ENCODE results near the gene SLC6A16.
"Not testable (repeated sequence)": the region's sequence is repeated elsewhere in the genome, so short reads cannot be mapped to it uniquely, and the experiment has no call there.

Gene SLC6A16

DNA sequence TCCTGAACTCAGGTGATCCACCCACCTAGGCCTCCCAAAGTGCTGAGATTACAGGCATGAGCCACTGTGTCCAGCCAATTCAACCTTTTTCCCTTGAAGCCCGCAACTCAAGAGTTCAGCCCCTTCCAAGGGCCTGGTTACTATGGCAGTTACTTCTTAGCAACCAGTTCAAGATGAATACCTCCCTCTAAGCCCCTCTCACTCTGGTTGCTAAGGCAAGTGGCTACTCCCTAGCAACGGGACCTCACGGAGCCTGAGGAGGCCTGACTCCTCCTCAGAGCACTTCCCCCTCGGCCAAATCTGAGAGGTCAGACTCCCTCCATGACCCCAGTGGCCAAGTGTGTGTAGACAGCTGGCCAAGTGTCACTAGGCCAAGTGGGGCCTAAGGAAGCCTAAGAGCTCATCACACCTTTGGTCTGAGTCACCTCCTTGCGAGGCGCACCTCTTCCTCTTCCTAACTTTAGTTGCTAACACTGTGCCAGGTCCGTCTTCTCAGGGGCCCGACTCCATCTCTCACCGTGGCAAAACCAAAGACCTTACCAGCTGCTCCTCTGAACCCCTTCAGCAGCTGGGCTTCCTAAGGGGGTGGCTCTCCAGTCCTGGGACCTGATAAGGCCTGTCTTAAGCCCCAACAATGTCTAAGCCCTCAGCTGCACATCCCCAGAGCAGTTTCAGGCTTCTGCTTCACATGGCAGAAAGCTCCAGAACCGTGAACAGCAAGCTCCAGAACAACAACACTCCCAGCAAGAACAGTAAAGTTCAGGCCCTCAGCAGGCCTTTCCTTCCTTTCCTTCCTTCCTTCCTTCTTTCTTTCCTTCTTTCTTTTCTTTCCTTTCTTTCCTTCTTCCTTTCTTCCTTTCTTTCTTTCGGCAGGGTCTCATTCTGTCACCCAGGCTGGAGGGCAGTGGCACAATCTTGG is 19.8 kb upstream of the SLC6A16 start:
- no peak for DNase-seq (ENCODE audit: low spot score)

DNA sequence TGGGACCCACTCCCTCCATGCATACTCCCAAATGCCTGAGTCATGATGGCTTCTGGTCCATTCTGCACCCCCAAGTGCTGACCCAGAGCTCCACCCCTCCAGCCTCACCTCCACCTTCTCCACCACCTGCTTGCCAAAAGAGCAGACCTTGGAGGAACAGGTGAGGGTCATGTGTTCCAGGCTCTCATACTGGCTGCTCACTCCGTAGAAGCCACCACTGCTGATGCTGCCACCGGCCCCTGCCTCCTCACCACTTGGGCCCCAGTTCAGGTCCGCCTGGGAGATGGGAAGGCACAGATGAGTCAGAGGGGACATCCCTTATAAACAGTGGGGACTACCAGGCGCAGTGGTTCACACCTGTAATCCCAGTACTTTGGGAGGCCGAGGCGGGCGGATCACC is 18.1 kb upstream of the SLC6A16 start:
- no peak for DNase-seq (ENCODE audit: low spot score)

DNA sequence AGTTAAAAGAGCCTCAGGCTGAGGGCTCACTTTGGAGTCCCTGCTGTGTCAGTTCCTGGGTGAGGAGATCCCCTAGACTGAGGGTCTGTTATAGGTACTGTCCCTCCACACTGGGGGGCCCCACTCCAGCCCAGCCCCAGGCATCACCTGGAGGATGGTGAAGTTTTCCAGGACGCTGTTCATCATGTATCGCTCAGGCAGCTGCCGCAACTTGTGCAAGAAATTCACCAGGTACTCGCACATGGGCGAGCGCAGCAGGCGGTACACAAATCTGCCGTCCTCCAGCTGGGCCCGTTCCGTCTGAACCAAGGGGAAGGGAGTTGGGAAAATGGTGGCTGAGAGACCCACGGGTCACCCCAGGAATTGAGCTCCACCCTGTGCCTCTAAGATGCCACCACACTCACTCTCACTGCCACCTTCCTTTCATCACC is 17.3 kb upstream of the SLC6A16 start:
- no peak for DNase-seq (ENCODE audit: low spot score)

DNA sequence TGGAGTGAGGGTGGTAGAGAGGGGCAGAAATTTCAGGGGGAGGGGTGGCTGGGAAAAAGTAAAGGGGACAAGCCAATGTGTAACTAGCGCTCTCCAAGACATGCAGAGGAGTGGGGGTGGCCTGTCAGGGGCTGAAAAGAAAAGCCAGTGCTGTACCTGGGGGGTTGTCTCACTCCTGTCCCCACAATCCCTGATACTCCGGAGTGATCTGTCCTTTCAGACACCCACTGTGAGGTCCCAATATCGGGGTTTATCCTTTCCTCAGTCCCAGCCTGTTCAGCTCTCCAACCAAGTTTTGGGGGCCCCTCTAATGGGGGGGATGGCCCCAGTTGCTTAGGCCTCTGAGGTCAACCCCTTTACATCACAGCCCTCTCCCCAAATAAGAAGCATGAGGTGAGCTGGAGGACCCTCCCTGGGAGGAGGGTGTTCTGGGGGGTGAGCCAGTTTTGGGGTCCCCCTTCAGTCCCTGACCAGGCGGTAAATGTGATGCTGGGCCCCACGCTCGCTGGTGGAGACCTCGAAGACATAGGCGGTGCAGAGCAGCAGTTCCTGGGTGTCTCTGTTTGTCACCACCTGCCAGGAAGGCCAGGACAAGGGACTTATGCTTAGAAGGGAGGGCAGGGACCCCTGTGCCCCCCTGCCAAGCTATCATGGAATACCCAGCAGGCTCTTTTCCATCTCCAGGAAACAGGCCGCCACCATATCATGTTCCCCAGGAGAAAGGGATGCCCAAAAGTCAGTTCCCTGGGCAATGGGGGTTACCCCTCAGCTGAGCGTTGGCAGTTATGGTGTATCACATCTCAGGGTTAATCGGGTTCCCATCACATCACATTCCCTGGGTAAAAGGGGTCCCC is 16.1 kb upstream of the SLC6A16 start:
- no peak for DNase-seq (ENCODE audit: low spot score)

DNA sequence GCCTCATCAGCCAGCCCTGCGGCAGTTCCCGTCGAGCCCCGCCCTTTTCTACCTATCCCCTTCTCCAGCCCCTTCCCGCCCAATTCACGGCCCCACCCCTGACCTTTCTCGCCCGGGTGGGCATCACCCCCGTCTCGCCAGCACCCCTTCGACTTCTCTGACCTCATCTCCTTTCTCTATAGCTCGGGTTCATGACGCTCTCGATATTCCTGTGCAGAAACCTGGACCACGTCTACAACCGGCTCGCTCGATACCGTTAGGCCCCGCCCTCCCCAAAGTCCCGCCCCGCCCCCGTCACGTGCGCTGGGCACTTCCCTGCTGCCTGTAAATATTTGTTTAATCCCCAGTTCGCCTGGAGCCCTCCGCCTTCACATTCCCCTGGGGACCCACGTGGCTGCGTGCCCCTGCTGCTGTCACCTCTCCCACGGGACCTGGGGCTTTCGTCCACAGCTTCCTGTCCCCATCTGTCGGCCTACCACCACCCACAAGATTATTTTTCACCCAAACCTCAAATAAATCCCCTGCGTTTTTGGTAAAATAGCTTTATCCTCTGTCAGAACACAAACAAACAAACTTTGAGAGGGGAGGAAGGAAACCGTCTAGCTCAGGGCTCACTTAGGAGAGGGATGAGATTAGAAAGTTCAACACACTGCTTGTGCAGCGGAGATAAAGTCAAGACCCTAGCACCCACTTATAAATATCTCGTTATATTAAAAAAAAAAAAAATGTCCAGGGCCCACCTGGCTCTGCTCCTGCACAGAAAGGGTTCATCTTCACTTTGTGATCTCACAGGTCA is 15.3 kb upstream of the SLC6A16 start:
- no peak for DNase-seq (ENCODE audit: low spot score)

DNA sequence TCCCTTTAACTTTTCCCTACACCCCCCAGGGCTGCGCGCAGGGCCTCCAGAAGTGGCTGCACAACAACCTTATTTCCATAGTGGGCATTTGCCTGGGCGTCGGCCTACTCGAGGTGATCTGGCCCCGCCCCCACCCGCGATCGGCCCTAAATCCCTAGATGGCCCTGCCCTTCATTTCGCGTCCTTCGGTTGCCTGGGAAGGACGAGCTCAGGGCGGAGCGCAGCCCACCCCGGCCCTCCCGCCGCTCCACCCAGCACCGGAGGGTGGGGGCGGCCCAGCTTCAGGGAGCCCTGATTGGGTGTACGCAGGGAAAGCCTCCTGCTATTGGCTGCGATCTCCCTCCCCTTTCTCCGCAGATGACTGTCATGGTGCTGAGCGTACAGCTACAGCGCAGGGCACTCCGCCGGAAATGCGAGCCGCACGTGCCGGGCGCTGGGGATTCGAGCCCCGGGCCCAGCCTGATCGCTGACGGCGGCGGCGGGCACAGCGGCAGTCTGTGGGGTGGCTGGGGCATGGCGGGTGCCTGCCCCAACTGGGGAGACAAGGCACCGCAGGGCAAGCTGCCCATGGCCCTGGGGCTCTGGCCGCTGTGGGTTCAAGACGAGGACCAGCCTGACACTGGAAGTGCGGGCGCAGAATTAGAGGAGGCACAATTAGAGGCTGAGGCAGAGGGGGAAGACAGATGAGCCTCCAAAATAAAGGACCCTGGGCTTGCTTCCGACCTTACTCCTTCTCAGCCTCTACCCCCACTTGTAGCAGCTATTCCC is 14.5 kb upstream of the SLC6A16 start:
- peak; percentile 39 for DNase-seq (ENCODE audit: low spot score)

DNA sequence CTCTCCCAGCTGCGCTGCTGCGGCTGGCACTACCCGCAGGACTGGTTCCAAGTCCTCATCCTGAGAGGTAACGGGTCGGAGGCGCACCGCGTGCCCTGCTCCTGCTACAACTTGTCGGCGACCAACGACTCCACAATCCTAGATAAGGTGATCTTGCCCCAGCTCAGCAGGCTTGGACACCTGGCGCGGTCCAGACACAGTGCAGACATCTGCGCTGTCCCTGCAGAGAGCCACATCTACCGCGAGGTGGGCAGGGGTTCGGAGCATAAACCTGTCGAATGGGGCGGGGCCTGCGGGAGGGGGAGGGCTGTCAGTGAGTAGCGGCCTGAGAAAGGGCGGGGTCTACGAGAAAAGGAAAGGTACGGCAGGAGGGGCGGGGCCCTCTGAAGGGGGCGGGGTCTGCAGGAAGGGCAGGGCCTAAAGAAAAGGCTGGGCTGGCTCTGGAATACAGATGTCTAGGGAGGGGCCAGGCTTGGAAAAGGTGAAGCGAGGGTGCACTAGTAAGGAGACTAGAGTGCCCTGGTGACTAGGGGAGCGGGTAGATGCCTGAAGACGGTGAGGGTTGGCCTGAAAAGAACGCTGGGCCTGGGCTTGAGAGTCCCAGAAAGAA is 13.8 kb upstream of the SLC6A16 start:
- DNase-seq (ENCODE audit: low spot score) = no peak

DNA sequence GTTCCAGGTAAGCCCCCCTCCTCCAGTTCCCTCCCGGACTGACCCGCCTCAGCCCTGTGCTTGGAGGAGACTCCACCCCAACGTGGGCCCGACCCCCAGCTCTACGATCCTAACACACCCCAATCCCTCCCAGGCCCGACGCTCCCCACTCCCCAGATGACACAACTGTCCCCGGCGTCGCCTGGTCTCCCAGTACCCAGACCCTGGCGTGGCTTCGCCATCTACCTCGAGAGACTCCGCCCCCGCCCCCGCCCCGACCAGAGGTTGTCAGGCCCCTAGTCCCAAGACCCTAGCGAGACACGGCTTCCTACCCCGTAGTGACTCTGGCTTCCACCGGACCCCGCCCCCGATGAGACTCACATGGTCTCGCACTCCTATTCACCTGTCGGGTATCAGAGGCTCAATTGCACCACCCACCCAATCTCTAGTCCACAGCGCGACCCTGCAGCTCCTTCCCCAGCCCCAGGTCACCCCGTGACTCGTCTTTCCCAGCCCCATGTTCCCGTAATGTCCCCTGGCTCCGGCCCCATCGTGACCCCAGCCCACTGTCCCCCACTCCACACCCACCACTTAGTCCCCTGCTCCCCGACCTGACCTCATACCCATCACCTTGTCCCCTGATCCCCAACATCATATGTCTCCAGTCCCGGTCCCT is 13.2 kb upstream of the SLC6A16 start:
- no peak for DNase-seq (ENCODE audit: low spot score)

DNA sequence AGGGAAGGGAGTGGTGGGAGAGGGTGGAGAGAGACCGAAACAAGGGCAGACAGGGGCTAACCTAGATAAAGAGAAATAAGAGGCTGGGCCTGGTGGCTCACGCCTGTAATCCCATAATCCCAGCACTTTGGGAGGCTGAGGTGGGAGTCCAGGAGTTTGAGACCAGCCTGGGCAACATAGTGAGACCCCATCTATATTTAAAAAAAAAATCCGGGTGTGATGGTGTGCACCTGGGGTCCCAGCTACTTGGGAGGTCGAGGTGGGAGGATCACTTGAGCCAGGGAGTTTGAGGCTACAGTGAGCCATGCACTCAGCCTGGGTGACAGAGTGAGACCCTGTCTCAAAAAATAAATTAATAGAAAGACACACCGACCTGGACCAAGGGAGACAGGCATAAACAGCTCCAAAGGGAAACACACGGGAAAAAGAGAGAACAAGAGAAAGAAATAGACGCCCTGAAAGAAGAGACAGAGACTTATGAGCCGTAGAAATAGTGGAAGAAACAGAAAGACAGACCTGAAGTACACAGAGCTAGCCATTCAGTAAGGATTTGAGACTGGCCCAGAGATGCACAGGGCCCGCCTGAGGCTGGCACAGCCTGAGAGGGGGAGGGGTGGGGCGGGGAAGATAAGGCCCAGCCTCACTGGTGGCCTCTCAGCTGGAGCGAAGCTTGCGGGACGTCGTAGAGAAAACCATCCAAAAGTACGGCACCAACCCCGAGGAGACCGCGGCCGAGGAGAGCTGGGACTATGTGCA is 12.5 kb upstream of the SLC6A16 start:
- DNase-seq (ENCODE audit: low spot score) = no peak

DNA sequence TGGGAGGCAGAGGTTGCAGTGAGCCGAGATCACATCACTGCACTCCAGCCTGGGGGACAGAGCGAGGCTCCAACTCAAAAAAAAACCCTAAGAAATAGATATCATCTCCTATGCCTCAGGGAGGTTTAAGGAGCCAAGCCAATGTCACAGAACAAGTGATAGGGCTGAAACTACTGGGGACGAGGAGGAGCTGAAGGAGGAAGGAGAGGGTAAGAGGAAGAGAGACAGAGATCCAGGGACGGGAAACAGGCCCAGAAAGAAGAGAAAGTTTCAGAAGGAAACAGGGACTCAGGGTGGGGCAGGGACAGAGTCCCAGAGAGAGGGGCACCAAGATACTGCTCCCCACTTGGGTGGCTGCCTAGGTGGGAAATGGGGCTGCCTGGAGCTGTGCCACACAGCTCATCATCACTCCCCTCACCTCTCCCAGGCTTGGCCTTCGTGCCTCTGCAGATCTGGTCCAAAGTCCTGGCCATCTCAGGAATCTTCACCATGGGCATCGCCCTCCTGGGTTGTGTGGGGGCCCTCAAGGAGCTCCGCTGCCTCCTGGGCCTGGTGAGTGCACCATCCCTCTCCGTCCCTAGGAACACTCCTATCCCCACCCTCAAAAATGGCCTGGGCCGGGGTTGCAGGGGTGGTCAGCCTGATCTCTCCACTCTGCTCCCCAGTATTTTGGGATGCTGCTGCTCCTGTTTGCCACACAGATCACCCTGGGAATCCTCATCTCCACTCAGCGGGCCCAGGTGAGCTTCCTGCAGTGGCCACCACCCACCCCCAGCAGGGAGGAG is 11.7 kb upstream of the SLC6A16 start:
- no peak for DNase-seq (ENCODE audit: low spot score)

DNA sequence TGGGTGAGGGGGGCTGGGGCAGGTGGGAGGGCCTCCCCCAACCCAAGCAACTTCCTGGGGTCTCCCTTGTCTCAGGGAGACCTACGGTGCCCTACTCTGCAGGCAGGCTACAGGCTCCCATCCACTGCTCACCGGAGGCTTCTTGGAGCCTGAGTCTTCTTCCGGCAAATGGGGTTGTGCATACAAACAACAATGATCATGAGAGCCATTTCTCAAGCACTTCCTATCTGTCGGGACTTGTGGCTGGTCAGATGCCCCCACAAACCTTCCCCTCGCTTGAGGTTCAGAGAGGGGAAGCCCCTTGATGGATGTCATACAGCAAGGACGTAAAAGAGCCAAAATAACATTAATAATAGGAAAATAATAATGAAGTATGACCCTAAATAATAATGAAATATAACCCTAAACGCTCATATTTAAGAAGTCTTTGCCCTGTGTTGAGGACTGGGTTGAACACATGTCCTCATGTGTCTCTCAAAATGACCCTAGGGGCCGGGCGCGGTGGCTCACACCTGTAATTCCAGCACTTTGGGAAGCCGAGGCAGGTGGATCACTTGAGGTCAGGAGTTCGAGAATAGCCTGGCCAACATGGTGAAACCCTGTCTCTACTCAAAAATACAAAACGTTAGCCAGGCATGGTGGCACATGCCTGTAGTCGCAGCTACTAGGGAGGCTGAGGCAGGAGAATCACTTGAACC is 10.9 kb upstream of the SLC6A16 start:
- no peak for DNase-seq (ENCODE audit: low spot score)

DNA sequence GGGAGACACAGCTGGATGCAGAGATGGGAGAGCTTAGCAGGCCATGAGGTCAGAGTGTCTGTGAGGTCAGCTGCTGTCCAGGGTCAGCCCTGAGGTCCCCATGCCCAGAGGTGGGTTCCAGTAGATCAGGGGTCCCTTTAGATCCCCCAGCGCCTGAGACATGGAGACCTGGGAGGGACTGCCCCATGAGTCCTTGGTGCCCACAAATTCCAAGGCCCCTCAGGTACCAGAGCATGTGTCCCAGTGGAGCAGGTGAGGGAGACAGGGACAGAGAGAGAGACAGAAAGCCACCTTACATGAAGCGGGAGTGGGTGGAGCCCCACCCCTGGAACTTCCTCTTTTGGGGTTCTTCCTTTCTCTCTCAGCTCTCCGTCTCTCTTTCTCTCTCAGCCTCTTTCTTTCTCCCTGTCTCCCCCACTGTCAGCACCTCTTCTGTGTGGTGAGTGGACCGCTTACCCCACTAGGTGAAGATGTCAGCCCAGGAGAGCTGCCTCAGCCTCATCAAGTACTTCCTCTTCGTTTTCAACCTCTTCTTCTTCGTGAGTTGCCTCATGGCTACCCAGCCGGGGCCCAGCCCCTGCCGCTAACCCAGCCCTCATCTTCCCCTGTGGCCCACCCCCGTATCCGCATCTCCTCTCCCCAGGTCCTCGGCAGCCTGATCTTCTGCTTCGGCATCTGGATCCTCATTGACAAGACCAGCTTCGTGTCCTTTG is 10.2 kb upstream of the SLC6A16 start, which contains the start of gene CD37:
Gene CD37, plus strand, starts transcription at position 336 of the 713 bp plus-strand sequence. Its CDS starts 135 bp downstream, at position 471.
- DNase-seq (ENCODE audit: low spot score) = no peak

DNA sequence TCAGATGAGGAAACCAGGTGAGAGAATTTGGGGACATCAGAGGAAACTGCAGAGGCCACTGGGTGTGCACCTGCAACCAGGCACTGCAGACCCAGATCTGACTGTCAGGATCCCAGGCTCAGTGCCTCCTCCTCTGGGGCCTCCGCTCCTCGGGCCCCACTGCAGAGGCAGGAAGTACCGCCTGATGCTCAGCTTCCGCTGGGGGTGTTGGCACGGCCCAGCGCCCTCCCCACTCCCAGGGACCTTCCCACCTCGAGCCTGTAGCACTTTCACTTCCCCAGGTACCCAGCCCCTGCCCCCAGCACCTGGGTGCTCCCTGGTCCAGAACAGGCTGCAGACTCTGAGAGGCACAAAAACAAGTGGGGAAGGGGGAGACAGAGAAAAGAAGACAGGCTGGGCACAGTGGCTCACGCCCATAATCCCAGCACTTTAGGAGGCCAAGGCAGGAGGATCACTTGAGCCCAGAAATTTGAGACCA is 8.9 kb upstream of the SLC6A16 start:
- no peak for DNase-seq (ENCODE audit: low spot score)

DNA sequence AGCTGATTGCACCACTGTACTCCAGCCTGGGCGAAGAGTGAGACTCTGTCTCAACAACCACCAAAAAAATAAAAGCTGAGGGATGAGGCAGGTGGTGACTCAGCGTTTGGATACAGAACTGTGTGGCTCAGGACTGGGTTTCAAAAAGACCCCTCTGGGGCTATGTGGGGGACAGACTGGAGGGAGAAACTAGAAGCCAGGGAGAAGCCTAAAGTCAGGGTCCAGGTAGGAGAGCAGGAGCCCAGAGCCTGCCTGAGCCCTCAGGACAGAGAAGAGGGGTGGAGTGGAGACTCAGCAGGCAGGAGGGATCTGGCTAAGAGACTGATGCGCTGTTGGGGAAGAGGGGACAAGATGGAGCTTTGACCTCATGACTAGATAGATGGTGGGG is 8.4 kb upstream of the SLC6A16 start:
- DNase-seq (ENCODE audit: low spot score) = no peak

DNA sequence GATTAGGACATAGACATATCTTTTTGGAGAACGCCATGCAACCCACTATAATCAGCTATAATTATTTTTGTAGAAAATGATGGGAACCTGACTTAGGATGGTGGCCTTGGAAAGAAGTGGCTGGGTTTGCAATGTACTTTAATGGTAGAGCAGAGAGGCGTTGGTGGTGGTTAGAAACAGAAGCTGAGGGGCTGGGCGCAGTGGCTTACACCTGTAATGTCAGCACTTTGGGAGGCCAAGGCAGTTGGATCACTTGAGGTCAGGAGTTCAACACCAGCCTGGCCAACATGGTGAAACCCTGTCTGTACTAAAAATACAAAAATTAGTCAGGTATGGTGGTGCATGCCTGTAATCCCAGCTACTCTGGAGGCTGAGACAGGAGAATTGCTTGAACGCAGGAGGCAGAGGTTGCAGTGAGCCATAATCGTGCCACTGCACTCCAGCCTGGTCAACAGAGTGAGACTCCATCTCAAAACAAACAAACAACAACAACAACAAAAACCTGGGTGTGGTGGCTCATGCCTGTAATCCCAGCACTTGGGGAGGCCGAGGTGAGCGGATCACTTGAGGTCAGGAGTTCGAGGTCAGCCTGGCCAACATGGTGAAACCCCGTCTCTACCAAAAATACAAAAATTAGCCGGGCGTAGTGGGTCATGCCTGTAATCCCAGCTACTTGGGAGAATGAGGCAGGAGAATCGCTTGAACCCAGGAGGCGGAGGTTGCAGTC is 7.9 kb upstream of the SLC6A16 start:
- DNase-seq (ENCODE audit: low spot score) = not testable (repeated sequence)

DNA sequence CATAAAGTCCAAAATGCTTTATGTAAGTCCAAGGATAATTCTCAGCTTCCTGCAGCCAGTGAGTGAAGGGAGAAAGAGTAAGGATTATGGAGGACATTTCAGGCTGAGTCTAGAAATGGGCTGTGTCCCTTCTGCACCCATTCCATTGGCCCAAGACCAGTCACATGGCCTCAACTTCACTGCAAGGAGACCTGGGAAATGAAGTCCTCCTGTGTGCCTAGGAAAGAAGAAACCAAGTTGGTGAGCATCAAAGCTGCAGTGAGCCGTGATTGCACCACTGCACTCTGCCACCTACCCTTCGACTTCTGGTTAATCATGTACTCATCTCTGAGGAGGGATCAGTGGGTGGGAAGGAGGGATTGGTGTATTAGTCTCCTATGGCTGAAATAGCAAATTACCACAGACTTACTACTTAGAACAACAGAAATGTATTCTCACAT is 6.6 kb upstream of the SLC6A16 start:
- DNase-seq (ENCODE audit: low spot score) = peak; percentile 67

DNA sequence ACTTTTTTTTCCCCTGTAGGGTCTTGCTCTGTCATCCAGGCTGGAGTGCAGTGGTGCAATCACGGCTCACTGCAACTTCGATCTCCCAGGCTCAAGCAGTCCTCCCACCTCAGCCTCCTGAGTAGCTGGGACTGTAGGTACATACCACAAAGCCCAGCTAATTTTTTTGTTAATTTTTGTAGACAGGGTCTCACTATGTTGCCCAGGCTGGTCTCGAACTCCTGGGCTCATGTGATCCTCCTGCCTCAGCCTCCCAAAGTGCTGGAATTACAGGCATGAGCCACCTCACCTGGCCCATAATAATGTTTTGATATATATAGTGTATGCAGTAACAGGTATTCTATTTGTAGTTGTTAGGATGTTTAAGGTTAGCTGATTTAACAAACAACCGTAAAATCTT is 6.2 kb upstream of the SLC6A16 start:
- not testable (repeated sequence) for DNase-seq (ENCODE audit: low spot score)
